ENCODE measurements around the gene PFN1. TPM values are rescaled to one million over a fixed set of nuclear protein-coding genes. Genes with fewer than 3 reads are reported as not detected.

The PFN1 gene
- total RNA-seq, 1 experiment from 2014 or later: 1,213 TPM

DNA sequence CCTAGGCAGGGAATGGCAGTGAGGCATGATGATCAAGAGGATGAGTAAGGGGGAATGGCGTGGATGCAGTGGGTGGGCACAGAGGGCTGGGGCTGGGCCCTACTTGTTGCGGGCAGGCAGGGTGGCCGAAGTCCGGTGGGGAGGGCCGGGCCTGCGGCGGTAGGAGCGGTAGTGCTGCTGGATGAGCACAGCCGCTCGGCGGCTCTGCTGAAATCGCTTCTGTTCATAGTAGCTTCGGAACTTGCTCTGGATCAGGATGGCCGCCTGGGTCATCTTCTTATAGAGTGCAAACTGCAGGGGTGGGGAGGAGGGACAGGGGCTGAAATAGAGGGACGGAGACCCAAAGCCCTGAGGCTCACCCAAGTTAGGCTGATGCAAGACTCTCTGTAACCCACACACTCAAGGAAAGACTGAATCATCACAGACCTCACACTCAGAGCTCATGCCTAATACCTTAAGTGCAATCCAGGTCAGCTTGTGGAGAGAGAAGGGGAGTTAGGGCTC is 20.8 kb upstream of the PFN1 start:
- POLR2A ChIA-PET: interaction anchor here (0.8 to 5.0 kb wide), 5 partner anchors 15 to 29 kb away, joined by 3 to 45 read pairs (median 7); partner anchors contain the start of genes CAMTA2, ENO3, PFN1 and RNF167
- DNase-seq (ENCODE audit: low read depth, low spot score) (no peak), ATAC-seq (no peak)
- Histone ChIP-seq H3K4me2 (ENCODE audit: low read length) (peak overlapping the region; percentile 84), H3K36me3 (ENCODE audit: control insufficient read depth in 1 of 2, insufficient read depth in 2 of 2, low read length in 2 of 2) (peaks cover 4 to 18% of the 10 kb centered on the region in 2 experiments; a peak in 3 of 4 replicates), H3K27ac (ENCODE audit: low read depth, low read length) (peak overlapping the region; percentile 90), H3K79me2 (ENCODE audit: insufficient read depth, low read length) (peaks cover 13% of the 10 kb centered on the region; the same call in 1 of the 2 replicates), H3K4me3 (replicated peaks in 1 of 2; ENCODE audit: low read depth in 1 of 2, low read length in 2 of 2) (peak overlapping the region; percentile 1 to 70; a peak in 3 of 4 replicates), H3K27me3 (ENCODE audit: insufficient read depth, low read length) (no peaks in the 10 kb centered on the region), H3K9me3 (ENCODE audit: control insufficient read depth in 1 of 2, insufficient read depth in 1 of 2, low read depth in 1 of 2, low read length in 2 of 2) (no peaks in the 10 kb centered on the region), H2AFZ (ENCODE audit: low read depth, low read length, poor library complexity, severe bottlenecking) (no peak overlapping the region), H3K9me2 (ENCODE audit: insufficient read depth) (no peaks in the 10 kb centered on the region), H3K9ac (ENCODE audit: low read length) (peak overlapping the region; percentile 80), H4K20me1 (ENCODE audit: insufficient read depth) (no peaks in the 10 kb centered on the region), H3K4me1 (ENCODE audit: control insufficient read depth in 1 of 2, insufficient read depth in 2 of 2, low read length in 2 of 2) (peaks cover 19 to 33% of the 10 kb centered on the region in 2 experiments)
- TF ChIP-seq EZH2 (IDR thresholded peaks at IDR 0.05) (no peak), POLR2AphosphoS5 (IDR thresholded peaks at IDR 0.05; ENCODE audit: low read depth, low read length) (peak; percentile 70), SP1 (IDR thresholded peaks at IDR 0.05; ENCODE audit: low read depth) (peak; percentile 78), JUND (IDR thresholded peaks at IDR 0.05) (peak; percentile 76), CEBPB (IDR thresholded peaks at IDR 0.05; ENCODE audit: low read depth) (peak; percentile 83; the same call in 1 of the 2 replicates), FOSL1 (IDR thresholded peaks at IDR 0.05; ENCODE audit: low read depth) (peak; percentile 78), EGR1 (IDR thresholded peaks at IDR 0.05; ENCODE audit: low read depth) (0 out of 2 replicates have a peak, but pooled peaks have one; percentile 45), POLR2A (IDR thresholded peaks at IDR 0.05; ENCODE audit: borderline replicate concordance, extremely low read depth, insufficient read depth, insufficient read length) (no peak)
- TF ChIP-seq, protein P1, sequence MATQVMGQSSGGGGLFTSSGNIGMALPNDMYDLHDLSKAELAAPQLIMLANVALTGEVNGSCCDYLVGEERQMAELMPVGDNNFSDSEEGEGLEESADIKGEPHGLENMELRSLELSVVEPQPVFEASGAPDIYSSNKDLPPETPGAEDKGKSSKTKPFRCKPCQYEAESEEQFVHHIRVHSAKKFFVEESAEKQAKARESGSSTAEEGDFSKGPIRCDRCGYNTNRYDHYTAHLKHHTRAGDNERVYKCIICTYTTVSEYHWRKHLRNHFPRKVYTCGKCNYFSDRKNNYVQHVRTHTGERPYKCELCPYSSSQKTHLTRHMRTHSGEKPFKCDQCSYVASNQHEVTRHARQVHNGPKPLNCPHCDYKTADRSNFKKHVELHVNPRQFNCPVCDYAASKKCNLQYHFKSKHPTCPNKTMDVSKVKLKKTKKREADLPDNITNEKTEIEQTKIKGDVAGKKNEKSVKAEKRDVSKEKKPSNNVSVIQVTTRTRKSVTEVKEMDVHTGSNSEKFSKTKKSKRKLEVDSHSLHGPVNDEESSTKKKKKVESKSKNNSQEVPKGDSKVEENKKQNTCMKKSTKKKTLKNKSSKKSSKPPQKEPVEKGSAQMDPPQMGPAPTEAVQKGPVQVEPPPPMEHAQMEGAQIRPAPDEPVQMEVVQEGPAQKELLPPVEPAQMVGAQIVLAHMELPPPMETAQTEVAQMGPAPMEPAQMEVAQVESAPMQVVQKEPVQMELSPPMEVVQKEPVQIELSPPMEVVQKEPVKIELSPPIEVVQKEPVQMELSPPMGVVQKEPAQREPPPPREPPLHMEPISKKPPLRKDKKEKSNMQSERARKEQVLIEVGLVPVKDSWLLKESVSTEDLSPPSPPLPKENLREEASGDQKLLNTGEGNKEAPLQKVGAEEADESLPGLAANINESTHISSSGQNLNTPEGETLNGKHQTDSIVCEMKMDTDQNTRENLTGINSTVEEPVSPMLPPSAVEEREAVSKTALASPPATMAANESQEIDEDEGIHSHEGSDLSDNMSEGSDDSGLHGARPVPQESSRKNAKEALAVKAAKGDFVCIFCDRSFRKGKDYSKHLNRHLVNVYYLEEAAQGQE (IDR thresholded peaks at IDR 0.05; ENCODE audit: low read depth): no peak
- RAD21 ChIA-PET (ENCODE audit: low non-redundant PET in 1 of 2, low total read pairs in 2 of 2, uncharacterized antibody in 2 of 2, unreplicated experiment in 2 of 2): interaction anchor here in 1 of 2 experiments (0.5 kb wide), 1 partner anchor 14 kb away, joined by 6 read pairs; no protein-coding TSS in a partner anchor
- intact Hi-C loops (cut with micrococcal nuclease): no loop called here
- CTCF ChIA-PET: no interaction called here
- no TSS peak for BruUV-seq (replicated peaks)

Measured in HCT116 (cell line).